CD8-positive, alpha-beta memory T cell (primary cell): ENCODE measurements around the gene OR4A16. TPM values are rescaled to one million over a fixed set of nuclear protein-coding genes. Genes with fewer than 3 reads are reported as not detected.

Experiments used
- CTCF ChIA-PET: fragments of 350-600 bp; sonication (Branson Sonifier 250); formaldehyde crosslinking; loops from one replicate; lab custom pipeline; 2021; ENCODE audit warnings: antibody characterized with exemption; lab: Charles Lee
- POLR2A ChIA-PET: fragments of 350-600 bp; sonication (Branson Sonifier 250); formaldehyde crosslinking; loops from one replicate; lab custom pipeline; 2021; ENCODE audit warnings: antibody characterized with exemption; lab: Charles Lee
- DNase-seq, 5 donors: peaks; one replicate each; pipeline versions ENCODE4 v3.0.0 to v3.0.0-alpha.2; 2020 to 2022; ENCODE audit warnings: mixed read lengths in 1 of 5
- H3K27ac ChIP-seq: one replicate; pipeline ENCODE4 v1.7.0; 2013; ENCODE audit warnings: low read depth, mild to moderate bottlenecking, low read length, moderate library complexity
- H3K27me3 ChIP-seq: 2 replicates; pipeline ENCODE4 v1.7.0; 2013; ENCODE audit warnings: low read length, mild to moderate bottlenecking; ENCODE audit not compliant: insufficient read depth, poor library complexity, severe bottlenecking
- H3K36me3 ChIP-seq: 2 replicates; pipeline ENCODE4 v1.7.0; 2013; ENCODE audit warnings: mild to moderate bottlenecking, low read length, moderate library complexity; ENCODE audit not compliant: insufficient read depth
- H3K4me1 ChIP-seq: 2 replicates; pipeline ENCODE4 v1.7.0; 2013; ENCODE audit warnings: mild to moderate bottlenecking, low read length, moderate library complexity; ENCODE audit not compliant: insufficient read depth
- H3K4me3 ChIP-seq: 2 replicates; pipeline ENCODE4 v1.7.0; 2013; ENCODE audit warnings: mild to moderate bottlenecking, low read length
- H3K9me3 ChIP-seq: 2 replicates; pipeline ENCODE4 v1.7.0; 2013; ENCODE audit warnings: mild to moderate bottlenecking, low read length
- H3K27ac Mint-ChIP-seq, 8 donors: one replicate each; pipeline ENCODE4 v1.8.0; 2020 to 2021; ENCODE audit warnings: mixed read lengths in 8 of 8, mild to moderate bottlenecking in 6 of 8, inconsistent platforms in 3 of 8, moderate library complexity in 3 of 8
- H3K27me3 Mint-ChIP-seq, 2 donors: one replicate each; pipeline ENCODE4 v1.8.0; 2020 to 2021; ENCODE audit warnings: mixed read lengths in 2 of 2, mild to moderate bottlenecking in 1 of 2, moderate library complexity in 1 of 2
- H3K36me3 Mint-ChIP-seq, 3 donors: one replicate each; pipeline ENCODE4 v1.8.0; 2020 to 2021; ENCODE audit warnings: mixed read lengths in 3 of 3, inconsistent platforms in 1 of 3, mild to moderate bottlenecking in 1 of 3
- H3K4me1 Mint-ChIP-seq, 3 donors: one replicate each; pipeline ENCODE4 v1.8.0; 2020 to 2021; ENCODE audit warnings: mixed read lengths in 3 of 3, inconsistent platforms in 1 of 3, mild to moderate bottlenecking in 1 of 3
- H3K4me3 Mint-ChIP-seq, 7 donors: one replicate each; pipeline ENCODE4 v1.8.0; 2020 to 2021; ENCODE audit warnings: mixed read lengths in 7 of 7, mild to moderate bottlenecking in 6 of 7, moderate library complexity in 4 of 7, inconsistent platforms in 2 of 7
- H3K9me3 Mint-ChIP-seq, 5 donors: one replicate each; pipeline ENCODE4 v1.8.0; 2020 to 2022; ENCODE audit warnings: mixed read lengths in 5 of 5, mild to moderate bottlenecking in 3 of 5, moderate library complexity in 2 of 5, inconsistent platforms in 1 of 5
- polyA plus RNA-seq: library from polyadenylated mRNA; unstranded; fragments of 300-500 nt; fragmentation: Illumina TruSeq; gene quantifications from one replicate; pipeline ENCODE4 v1.2.3, GENCODE V29; 2021
- total RNA-seq, 2 experiments: library from RNA; stranded (reverse); gene quantifications; one replicate each; pipeline ENCODE4 v1.2.3, GENCODE V29; 2021

Gene OR4A16, protein sequence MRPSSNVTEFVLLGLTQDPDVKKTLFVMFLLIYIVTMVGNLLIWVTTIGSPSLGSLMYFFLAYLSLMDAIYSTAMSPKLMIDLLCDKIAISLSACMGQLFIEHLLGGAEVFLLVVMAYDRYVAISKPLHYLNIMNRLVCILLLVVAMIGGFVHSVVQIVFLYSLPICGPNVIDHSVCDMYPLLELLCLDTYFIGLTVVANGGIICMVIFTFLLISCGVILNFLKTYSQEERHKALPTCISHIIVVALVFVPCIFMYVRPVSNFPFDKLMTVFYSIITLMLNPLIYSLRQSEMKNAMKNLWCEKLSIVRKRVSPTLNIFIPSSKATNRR
- not detected for total RNA-seq
- polyA plus RNA-seq, result not detected

DNA sequence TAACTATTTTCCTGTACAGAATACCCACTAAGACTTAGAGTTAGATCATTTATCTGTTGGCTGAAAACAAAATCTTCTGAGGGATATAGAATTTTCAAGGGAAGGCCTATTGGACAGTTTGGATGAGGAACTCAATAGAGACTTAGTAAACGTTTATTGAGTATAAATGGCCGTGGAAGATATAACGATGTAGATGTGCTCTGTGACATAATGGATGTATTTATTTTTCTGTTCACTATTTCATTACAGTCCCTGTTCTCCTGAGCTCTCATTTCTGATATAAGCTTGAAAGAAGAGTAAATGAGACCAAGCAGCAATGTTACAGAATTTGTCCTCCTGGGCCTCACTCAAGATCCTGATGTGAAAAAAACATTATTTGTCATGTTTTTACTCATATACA, at the start of gene OR4A16:
Gene OR4A16 (plus strand): TSS at position 301 of the 400 bp plus-strand sequence. CDS start 0 bp downstream, at position 301.
- no peaks in the 10 kb centered on the region for H3K27me3 ChIP-seq
- ChIA-PET CTCF (no interaction called here), POLR2A (no interaction called here)
- Mint-ChIP-seq H3K27me3 (no peaks in the 10 kb centered on the region), H3K9me3 (peaks cover 4 to 24% (median 15%) of the 10 kb centered on the region in 5 donors), H3K4me1 (no peaks in the 10 kb centered on the region), H3K4me3 (no peak within 1 kb of the TSS), H3K27ac (no peak within 1 kb of the TSS), H3K36me3 (no peaks in the 10 kb centered on the region)
- DNase-seq, result no peak
- no peaks in the 10 kb centered on the region for H3K36me3 ChIP-seq
- no peaks in the 10 kb centered on the region for H3K9me3 ChIP-seq
- no peak within 1 kb of the TSS for H3K4me3 ChIP-seq
- no peaks in the 10 kb centered on the region for H3K4me1 ChIP-seq
- H3K27ac ChIP-seq, result no peak within 1 kb of the TSS

DNA sequence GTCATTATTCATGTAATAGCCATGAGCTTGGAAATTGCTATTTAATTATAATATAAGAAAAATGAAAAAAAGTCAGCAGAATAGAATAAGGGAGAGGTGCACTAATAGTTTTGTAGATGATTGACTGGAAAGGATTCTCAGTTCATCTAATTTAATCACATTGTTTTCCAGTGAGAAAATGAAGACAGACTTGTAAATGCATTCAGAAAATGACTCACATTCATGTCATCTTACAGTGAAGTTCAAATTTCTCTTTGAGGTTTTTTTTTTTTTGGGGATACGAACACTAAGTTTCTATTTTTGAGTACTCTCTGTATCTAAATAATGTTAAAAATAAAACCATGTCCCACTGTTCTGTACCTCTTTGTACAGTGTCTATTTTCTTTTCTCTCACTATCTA, 18.5 kb upstream of the OR4A16 start:
- ChIA-PET POLR2A (no interaction called here), CTCF (no interaction called here)
- Mint-ChIP-seq H3K4me3 (no peak overlapping the region), H3K9me3 (peaks cover 10 to 27% (median 13%) of the 10 kb centered on the region in 5 donors), H3K27me3 (no peaks in the 10 kb centered on the region), H3K4me1 (no peaks in the 10 kb centered on the region), H3K36me3 (no peaks in the 10 kb centered on the region), H3K27ac (no peak overlapping the region)
- Histone ChIP-seq H3K4me1 (no peaks in the 10 kb centered on the region), H3K27ac (no peak overlapping the region), H3K4me3 (no peak overlapping the region), H3K27me3 (no peaks in the 10 kb centered on the region), H3K36me3 (no peaks in the 10 kb centered on the region), H3K9me3 (peaks cover 3% of the 10 kb centered on the region)
- DNase-seq, result no peak

DNA sequence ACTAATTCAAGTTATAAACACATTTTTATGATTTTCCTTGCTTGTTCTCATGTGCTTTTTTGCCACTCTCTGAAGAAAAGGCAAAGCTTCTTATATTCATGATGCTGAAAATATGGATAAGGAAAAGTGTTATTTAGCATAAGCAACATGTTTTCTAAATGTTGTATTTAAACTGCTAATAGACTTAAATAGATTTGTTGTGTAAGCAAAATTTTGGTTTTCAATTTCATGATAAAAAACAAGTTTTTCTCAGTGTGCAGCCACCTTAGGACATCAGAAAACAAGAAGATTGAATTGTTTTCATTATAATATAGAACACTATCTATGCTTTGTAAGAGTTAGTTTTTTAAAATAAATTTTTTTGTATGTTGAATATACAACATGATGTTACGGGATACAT, 2.3 kb downstream of the OR4A16 start:
- Histone ChIP-seq H3K4me3 (no peak overlapping the region), H3K36me3 (no peaks in the 10 kb centered on the region), H3K27ac (no peak overlapping the region), H3K27me3 (no peaks in the 10 kb centered on the region), H3K4me1 (no peaks in the 10 kb centered on the region), H3K9me3 (no peaks in the 10 kb centered on the region)
- Mint-ChIP-seq H3K36me3 (no peaks in the 10 kb centered on the region), H3K9me3 (peaks cover 6 to 24% (median 20%) of the 10 kb centered on the region in 5 donors), H3K4me3 (no peak overlapping the region), H3K4me1 (no peaks in the 10 kb centered on the region), H3K27me3 (no peaks in the 10 kb centered on the region), H3K27ac (no peak overlapping the region)
- POLR2A ChIA-PET, result no interaction called here
- DNase-seq, result no peak
- CTCF ChIA-PET, result no interaction called here

DNA sequence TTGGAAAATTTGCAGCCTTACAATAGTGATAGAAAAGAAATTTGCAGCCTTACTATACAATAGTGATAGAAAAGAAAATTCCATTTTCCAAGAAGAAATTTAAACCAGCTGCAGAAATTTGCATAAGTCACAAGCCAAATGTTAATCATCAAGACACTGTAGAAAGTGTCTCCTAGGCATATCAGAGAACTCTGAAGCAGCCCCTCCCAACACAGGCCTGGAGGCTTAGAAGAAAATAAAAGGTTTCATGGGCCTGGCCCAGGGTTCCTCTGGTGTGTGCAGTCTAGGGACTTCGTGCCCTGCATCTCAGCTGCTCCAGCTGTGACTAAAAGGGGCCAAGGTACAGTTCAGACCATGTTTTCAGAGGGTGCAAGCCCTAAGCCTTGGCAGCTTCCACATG, 6.0 kb downstream of the OR4A16 start:
- CTCF ChIA-PET, result no interaction called here
- H3K36me3 Mint-ChIP-seq, result no peaks in the 10 kb centered on the region
- no peaks in the 10 kb centered on the region for H3K4me1 Mint-ChIP-seq
- POLR2A ChIA-PET, result no interaction called here
- Histone ChIP-seq H3K9me3 (no peaks in the 10 kb centered on the region), H3K27ac (no peak overlapping the region), H3K27me3 (no peaks in the 10 kb centered on the region), H3K4me3 (no peak overlapping the region), H3K36me3 (no peaks in the 10 kb centered on the region), H3K4me1 (no peaks in the 10 kb centered on the region)
- H3K27me3 Mint-ChIP-seq, result no peaks in the 10 kb centered on the region
- no peak overlapping the region for H3K4me3 Mint-ChIP-seq
- peaks cover 3 to 16% (median 10%) of the 10 kb centered on the region in 5 donors for H3K9me3 Mint-ChIP-seq
- DNase-seq, result no peak
- no peak overlapping the region for H3K27ac Mint-ChIP-seq

DNA sequence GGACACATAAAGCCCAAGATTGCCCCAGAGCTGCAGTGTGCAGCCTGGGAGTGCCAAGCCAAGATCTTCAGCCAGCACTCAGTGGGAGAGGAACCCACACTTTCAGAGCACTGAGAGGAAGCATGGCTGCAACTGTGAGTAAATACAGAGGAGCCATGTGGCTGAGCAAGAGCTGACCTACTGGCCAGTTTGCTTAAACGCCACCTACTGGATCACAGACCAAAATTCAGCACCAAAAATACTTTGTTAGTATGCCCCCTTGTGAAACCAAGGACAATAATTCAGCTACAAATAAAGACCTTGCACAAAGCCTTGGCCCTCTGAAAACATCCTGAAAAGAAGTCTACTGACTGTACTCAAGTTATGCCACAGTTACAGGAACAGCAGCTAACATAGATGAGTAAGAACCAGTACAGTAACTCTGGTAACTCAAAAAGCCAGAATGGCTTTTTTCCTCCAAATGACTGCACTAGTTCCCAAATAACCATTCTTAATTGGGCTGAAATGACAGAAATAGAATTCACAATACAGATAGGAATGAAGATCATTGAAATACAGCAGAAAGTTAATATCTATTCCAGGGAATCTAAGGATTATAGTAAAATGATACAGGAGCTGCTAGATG, 14.7 kb downstream of the OR4A16 start:
- no peak overlapping the region for H3K27ac ChIP-seq
- ChIA-PET CTCF (no interaction called here), POLR2A (no interaction called here)
- DNase-seq, result no peak
- H3K4me1 ChIP-seq, result no peaks in the 10 kb centered on the region
- H3K36me3 ChIP-seq, result no peaks in the 10 kb centered on the region
- Mint-ChIP-seq H3K4me1 (no peaks in the 10 kb centered on the region), H3K4me3 (no peak overlapping the region), H3K27me3 (no peaks in the 10 kb centered on the region), H3K9me3 (peaks cover 3 to 48% (median 23%) of the 10 kb centered on the region in 5 donors), H3K27ac (no peak overlapping the region), H3K36me3 (no peaks in the 10 kb centered on the region)
- H3K9me3 ChIP-seq, result no peaks in the 10 kb centered on the region
- no peaks in the 10 kb centered on the region for H3K27me3 ChIP-seq
- H3K4me3 ChIP-seq, result no peak overlapping the region

DNA sequence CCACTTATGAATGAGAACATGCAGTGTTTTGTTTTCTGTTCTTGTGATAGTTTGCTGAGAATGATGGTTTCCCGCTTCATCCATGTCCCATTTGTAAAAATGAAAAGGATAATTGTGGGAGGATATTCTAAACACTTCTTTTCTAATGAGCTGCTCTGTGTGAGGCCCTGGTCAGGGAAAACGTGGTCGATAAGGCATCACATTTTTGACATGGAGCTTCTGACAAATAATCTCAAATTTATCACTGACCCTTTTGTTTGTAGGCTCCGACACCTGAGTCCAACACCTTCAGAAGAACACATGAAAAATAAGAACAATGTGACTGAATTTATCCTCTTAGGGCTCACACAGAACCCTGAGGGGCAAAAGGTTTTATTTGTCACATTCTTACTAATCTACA, 24.7 kb downstream of the OR4A16 start, which contains the start of gene OR4A15:
Gene OR4A15 (plus strand): TSS at position 301 of the 400 bp plus-strand sequence. CDS start 0 bp downstream, at position 301.
- H3K4me3 ChIP-seq, result no peak within 1 kb of the TSS
- no peaks in the 10 kb centered on the region for H3K4me1 ChIP-seq
- no peaks in the 10 kb centered on the region for H3K27me3 Mint-ChIP-seq
- no peaks in the 10 kb centered on the region for H3K4me1 Mint-ChIP-seq
- no peak within 1 kb of the TSS for H3K4me3 Mint-ChIP-seq
- no peaks in the 10 kb centered on the region for H3K9me3 ChIP-seq
- no peaks in the 10 kb centered on the region for H3K36me3 Mint-ChIP-seq
- ChIA-PET CTCF (no interaction called here), POLR2A (no interaction called here)
- H3K27ac ChIP-seq, result no peak within 1 kb of the TSS
- no peak for DNase-seq
- H3K36me3 ChIP-seq, result no peaks in the 10 kb centered on the region
- H3K9me3 Mint-ChIP-seq, result peaks cover 12 to 38% (median 20%) of the 10 kb centered on the region in 5 donors
- no peak within 1 kb of the TSS for H3K27ac Mint-ChIP-seq
- H3K27me3 ChIP-seq, result no peaks in the 10 kb centered on the region

Other genes starting within 250 kb of the OR4A16 start
- gene TRIM48, start 81.0 kb upstream of the OR4A16 start, total RNA-seq, result not detected
- gene TRIM48, start 81.0 kb upstream of the OR4A16 start, polyA plus RNA-seq, result not detected
- gene OR4A15, start 24.8 kb downstream of the OR4A16 start, total RNA-seq, result not detected
- not detected for gene OR4A15, start 24.8 kb downstream of the OR4A16 start, polyA plus RNA-seq
- not detected for gene OR4C15, start 211.3 kb downstream of the OR4A16 start, total RNA-seq
- not detected for gene OR4C15, start 211.3 kb downstream of the OR4A16 start, polyA plus RNA-seq
- not detected for gene OR4C16, start 228.9 kb downstream of the OR4A16 start, total RNA-seq
- gene OR4C16, start 228.9 kb downstream of the OR4A16 start, polyA plus RNA-seq, result not detected